Activated CD8-positive, alpha-beta T cell treated with anti-CD3 and anti-CD28 coated beads for 36 hours (primary cell): Measurements from ENCODE around the gene OPA1. TPM values are rescaled to one million over a fixed set of nuclear protein-coding genes. Genes with fewer than 3 reads are reported as not detected.

Source experiments
- ATAC-seq: fragments of 200-7000 bp; cut with Tn5 transposase; one replicate; pipeline ENCODE4 v1.10.0; 2021; ENCODE audit warnings: mild to moderate bottlenecking, moderate library complexity
- CTCF ChIA-PET: fragments of 350-600 bp; sonication (Branson Sonifier 250); formaldehyde crosslinking; loops from one replicate; lab custom pipeline; 2021; ENCODE audit warnings: antibody characterized with exemption; lab: Charles Lee
- POLR2A ChIA-PET: fragments of 350-600 bp; sonication (Branson Sonifier 250); formaldehyde crosslinking; loops from one replicate; lab custom pipeline; 2021; ENCODE audit warnings: antibody characterized with exemption; lab: Charles Lee
- DNase-seq: peaks from one replicate; pipeline ENCODE4 v3.0.0-alpha.2; 2020
- H3K27ac Mint-ChIP-seq: one replicate; pipeline ENCODE4 v1.8.0; 2021; ENCODE audit warnings: mild to moderate bottlenecking, mixed read lengths
- H3K27me3 Mint-ChIP-seq: one replicate; pipeline ENCODE4 v1.8.0; 2021; ENCODE audit warnings: mixed read lengths
- H3K36me3 Mint-ChIP-seq: one replicate; pipeline ENCODE4 v1.8.0; 2021; ENCODE audit warnings: low read depth, mixed read lengths
- H3K4me1 Mint-ChIP-seq: one replicate; pipeline ENCODE4 v1.8.0; 2021; ENCODE audit warnings: low read depth, mixed read lengths
- H3K4me3 Mint-ChIP-seq: one replicate; pipeline ENCODE4 v1.8.0; 2021; ENCODE audit warnings: mild to moderate bottlenecking, moderate library complexity, mixed read lengths
- H3K9me3 Mint-ChIP-seq: one replicate; pipeline ENCODE4 v1.8.0; 2021; ENCODE audit warnings: mixed read lengths
- intact Hi-C: fragments of 100-400 bp; cut with micrococcal nuclease; formaldehyde crosslinking; loops from one replicate; pipeline ENCODE4 v1.10.0; 2022
- total RNA-seq, 2 experiments: library from RNA; stranded (reverse); gene quantifications; one replicate each; pipeline ENCODE4 v1.2.3, GENCODE V29; 2021
- TF ChIP-seq, protein P1 (sequence below): fragments of 200-600 bp; IDR thresholded peaks from one replicate; pipeline ENCODE4 v1.8.0; 2022; ENCODE audit warnings: antibody characterized with exemption, mild to moderate bottlenecking

OPA1 gene
- total RNA-seq, 2 experiments from 2014 or later: 84.8 to 104 TPM

DNA sequence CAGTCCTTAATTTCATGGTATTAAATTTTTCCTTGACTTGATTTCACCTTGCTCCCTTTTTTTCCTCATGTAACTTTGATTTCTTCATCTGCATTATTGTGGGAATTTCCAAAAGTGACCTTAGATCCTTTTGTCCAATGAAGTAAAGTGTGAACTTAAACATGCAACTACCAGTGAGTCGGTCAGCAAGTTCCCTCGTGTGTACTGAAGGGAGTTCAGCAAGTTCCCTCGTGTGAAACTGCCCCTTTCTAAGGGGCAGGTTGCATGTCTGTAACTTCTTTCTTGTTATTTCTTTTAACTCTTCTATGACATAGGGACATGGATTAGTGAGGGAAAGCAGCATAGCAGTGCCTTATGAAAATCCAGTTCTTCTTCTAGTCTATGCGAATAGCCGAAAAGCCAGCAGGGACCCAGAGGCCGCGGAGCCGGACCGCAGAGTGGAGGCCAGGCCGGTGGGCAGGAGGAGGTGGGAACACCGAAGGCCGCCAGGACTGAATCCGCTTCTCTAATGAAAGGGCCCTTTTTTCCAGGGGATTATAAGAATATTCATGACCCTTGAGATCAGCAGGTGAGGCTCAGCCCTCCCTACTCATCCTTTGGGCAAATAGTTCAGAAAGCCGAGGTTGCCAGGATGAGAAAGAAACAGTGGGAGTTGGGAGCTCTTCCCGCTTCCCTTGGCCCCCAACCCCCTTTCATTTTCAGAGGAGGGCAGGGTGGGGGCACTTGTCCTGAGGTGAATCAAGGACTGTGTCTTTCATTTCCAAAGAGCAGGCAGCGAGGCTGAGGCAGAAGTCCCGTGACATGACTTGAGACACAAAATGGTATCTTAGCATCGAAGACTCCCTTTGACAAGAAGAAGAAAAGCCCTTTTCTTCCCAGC, 117.5 kb downstream of the OPA1 start:
- ATAC-seq: no peak
- Mint-ChIP-seq H3K36me3 (peaks cover 10% of the 10 kb centered on the region), H3K9me3 (peaks cover 8% of the 10 kb centered on the region), H3K4me1 (no peaks in the 10 kb centered on the region), H3K27me3 (no peaks in the 10 kb centered on the region), H3K4me3 (no peak overlapping the region), H3K27ac (no peak overlapping the region)
- POLR2A ChIA-PET: no interaction called here
- intact Hi-C loops: no loop called here
- CTCF ChIA-PET: no interaction called here
- TF ChIP-seq, protein P1, sequence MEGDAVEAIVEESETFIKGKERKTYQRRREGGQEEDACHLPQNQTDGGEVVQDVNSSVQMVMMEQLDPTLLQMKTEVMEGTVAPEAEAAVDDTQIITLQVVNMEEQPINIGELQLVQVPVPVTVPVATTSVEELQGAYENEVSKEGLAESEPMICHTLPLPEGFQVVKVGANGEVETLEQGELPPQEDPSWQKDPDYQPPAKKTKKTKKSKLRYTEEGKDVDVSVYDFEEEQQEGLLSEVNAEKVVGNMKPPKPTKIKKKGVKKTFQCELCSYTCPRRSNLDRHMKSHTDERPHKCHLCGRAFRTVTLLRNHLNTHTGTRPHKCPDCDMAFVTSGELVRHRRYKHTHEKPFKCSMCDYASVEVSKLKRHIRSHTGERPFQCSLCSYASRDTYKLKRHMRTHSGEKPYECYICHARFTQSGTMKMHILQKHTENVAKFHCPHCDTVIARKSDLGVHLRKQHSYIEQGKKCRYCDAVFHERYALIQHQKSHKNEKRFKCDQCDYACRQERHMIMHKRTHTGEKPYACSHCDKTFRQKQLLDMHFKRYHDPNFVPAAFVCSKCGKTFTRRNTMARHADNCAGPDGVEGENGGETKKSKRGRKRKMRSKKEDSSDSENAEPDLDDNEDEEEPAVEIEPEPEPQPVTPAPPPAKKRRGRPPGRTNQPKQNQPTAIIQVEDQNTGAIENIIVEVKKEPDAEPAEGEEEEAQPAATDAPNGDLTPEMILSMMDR: no peak
- DNase-seq: no peak

DNA sequence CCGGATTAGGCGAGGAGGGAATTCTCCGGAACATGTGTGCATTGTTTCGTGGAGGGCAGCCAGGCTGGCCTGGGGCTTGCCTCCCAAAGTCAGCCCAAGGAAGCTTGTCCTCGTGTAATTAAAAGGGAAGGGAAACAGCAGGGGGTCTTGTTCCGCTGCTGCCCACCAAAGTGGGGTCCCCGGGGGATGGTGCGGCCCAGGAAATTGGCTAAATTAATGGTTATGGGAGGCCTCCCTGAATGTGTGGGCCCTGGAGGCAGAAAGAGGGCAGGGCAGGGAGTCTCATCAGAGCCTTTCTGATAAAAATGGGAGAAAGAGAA, 118.1 kb downstream of the OPA1 start:
- H3K9me3 Mint-ChIP-seq: peaks cover 13% of the 10 kb centered on the region
- ChIA-PET CTCF (no interaction called here), POLR2A (interaction anchor here (0.6 to 1.2 kb wide), 2 partner anchors 15 to 397 kb away, joined by 3 read pairs; no protein-coding TSS in a partner anchor)
- ATAC-seq (no peak), DNase-seq (no peak)
- TF ChIP-seq, protein P1: no peak
- H3K36me3 Mint-ChIP-seq: peaks cover 13% of the 10 kb centered on the region
- no peak overlapping the region for H3K4me3 Mint-ChIP-seq
- intact Hi-C loops: no loop called here
- peaks cover 1% of the 10 kb centered on the region for H3K4me1 Mint-ChIP-seq
- no peaks in the 10 kb centered on the region for H3K27me3 Mint-ChIP-seq
- H3K27ac Mint-ChIP-seq: no peak overlapping the region

GRCh38 chr3:193711523-193711963, 118.5 kb downstream of the OPA1 start:
- Mint-ChIP-seq H3K27ac (no peak overlapping the region), H3K4me1 (peaks cover 5% of the 10 kb centered on the region), H3K9me3 (peaks cover 13% of the 10 kb centered on the region), H3K27me3 (no peaks in the 10 kb centered on the region), H3K36me3 (peaks cover 13% of the 10 kb centered on the region), H3K4me3 (no peak overlapping the region)
- DNase-seq: no peak
- ChIA-PET POLR2A (interaction anchor here (0.6 to 1.2 kb wide), 2 partner anchors 15 to 397 kb away, joined by 3 read pairs; no protein-coding TSS in a partner anchor), CTCF (no interaction called here)
- intact Hi-C loops: no loop called here
- no peak for ATAC-seq
- TF ChIP-seq, protein P1: no peak

- CTCF ChIA-PET: no interaction called here
- intact Hi-C loops: no loop called here
- H3K4me1 Mint-ChIP-seq: peaks cover 8% of the 10 kb centered on the region
- DNase-seq: no peak
- H3K4me3 Mint-ChIP-seq: no peak overlapping the region
- TF ChIP-seq, protein P1: no peak
- no peaks in the 10 kb centered on the region for H3K27me3 Mint-ChIP-seq
- no peak for ATAC-seq
- POLR2A ChIA-PET: interaction anchor here (0.6 to 1.2 kb wide), 2 partner anchors 16 to 398 kb away, joined by 3 read pairs; no protein-coding TSS in a partner anchor
- H3K9me3 Mint-ChIP-seq: peaks cover 13% of the 10 kb centered on the region
- peaks cover 13% of the 10 kb centered on the region for H3K36me3 Mint-ChIP-seq
- H3K27ac Mint-ChIP-seq: no peak overlapping the region
Observed at GRCh38 chr3:193711964-193712598, 119.1 kb downstream of the OPA1 start.

DNA sequence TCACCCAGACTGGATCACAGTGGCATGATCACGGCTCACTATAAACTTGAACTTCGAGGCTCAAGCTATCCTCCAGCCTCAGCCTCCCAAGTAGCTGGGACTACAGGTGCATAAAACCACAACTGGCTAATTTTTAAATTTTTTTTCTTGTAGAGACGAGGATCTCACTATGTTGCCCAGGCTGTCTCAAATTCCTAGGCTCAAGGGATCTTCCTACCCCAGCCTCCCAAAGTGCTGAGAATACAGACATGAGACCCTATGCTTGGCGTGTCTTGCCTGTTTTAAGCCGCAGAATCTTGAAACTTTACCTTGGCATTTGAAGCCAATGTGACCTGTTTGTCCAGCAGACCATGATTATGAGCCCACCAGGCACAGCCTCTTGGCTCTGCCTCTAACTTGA, 119.9 kb downstream of the OPA1 start:
- DNase-seq (no peak), ATAC-seq (no peak)
- POLR2A ChIA-PET: no interaction called here
- intact Hi-C loops: no loop called here
- Mint-ChIP-seq H3K27ac (no peak overlapping the region), H3K9me3 (peaks cover 13% of the 10 kb centered on the region), H3K4me1 (peaks cover 8% of the 10 kb centered on the region), H3K36me3 (peaks cover 13% of the 10 kb centered on the region), H3K4me3 (no peak overlapping the region), H3K27me3 (no peaks in the 10 kb centered on the region)
- TF ChIP-seq, protein P1: no peak
- CTCF ChIA-PET: no interaction called here
